Upper lobe of left lung (tissue), 6 donors: ENCODE results near the gene GCNT3. TPM values are rescaled to one million over a fixed set of nuclear protein-coding genes. Genes with fewer than 3 reads are reported as not detected.

Experiments
- ATAC-seq, 2 donors: fragments of 200-7000 bp; cut with Tn5 transposase; one replicate each; pipeline ENCODE4 v1.9.1; 2022; ENCODE audit warnings: mild to moderate bottlenecking in 2 of 2, moderate library complexity in 2 of 2; ENCODE audit not compliant: low FRiP score in 2 of 2
- DNase-seq, 2 donors: peaks; one replicate each; pipeline ENCODE4 v3.0.0-alpha.2; 2019 to 2020
- H3K27ac ChIP-seq, 4 donors: fragments of 200-600 bp; sonication (generic); one replicate each; pipeline ENCODE4 v1.5.1; 2016 to 2019
- H3K27me3 ChIP-seq, 4 donors: fragments of 200-600 bp; sonication (generic); one replicate each; pipeline ENCODE4 v1.5.1; 2017 to 2019
- H3K36me3 ChIP-seq, 4 donors: fragments of 200-600 bp; sonication (generic); one replicate each; pipeline ENCODE4 v1.5.1; 2016 to 2019
- H3K4me1 ChIP-seq, 4 donors: fragments of 200-600 bp; sonication (generic); one replicate each; pipeline ENCODE4 v1.5.1; 2018 to 2019
- H3K4me3 ChIP-seq, 4 donors: fragments of 200-600 bp; sonication (generic); one replicate each; pipeline ENCODE4 v1.5.1; 2017 to 2019; ENCODE audit warnings: mild to moderate bottlenecking in 2 of 4, moderate library complexity in 1 of 4
- H3K9me3 ChIP-seq, 4 donors: fragments of 200-600 bp; sonication (generic); one replicate each; pipeline ENCODE4 v1.5.1; 2018 to 2019
- EP300 ChIP-seq, 4 donors: sonication (generic); formaldehyde crosslinking; IDR thresholded peaks; one replicate each; pipeline ENCODE4 v1.5.1; 2017; ENCODE audit warnings: antibody characterized with exemption in 4 of 4, control low read depth in 2 of 4
- POLR2A ChIP-seq, 4 donors: fragments of 450-650 bp; IDR thresholded peaks; one replicate each; pipeline ENCODE4 v1.5.1; 2016 to 2017; ENCODE audit warnings: antibody characterized with exemption in 4 of 4, mild to moderate bottlenecking in 2 of 4
- POLR2AphosphoS5 ChIP-seq, 2 donors: sonication (generic); formaldehyde crosslinking; IDR thresholded peaks; one replicate each; pipeline ENCODE4 v1.5.1; 2017; ENCODE audit warnings: antibody characterized with exemption in 2 of 2
- WGBS, 2 donors: methylation state at CpG; one replicate each; pipeline ENCODE4 v1.1.5; 2017 to 2018; 5-methylcytosine and 5-hydroxymethylcytosine counted together
- total RNA-seq, 6 donors: library from RNA; depleted of rRNA in 4 of 6; stranded (reverse); fragments of >200 nt in 4 of 6; gene quantifications; one replicate each; pipeline versions ENCODE4 v1.1.0 to v1.2.1, GENCODE V29; 2016 to 2021
- TF ChIP-seq, protein P1 (sequence below), 6 experiments: fragments of 450-650 bp in 4 of 6; fragments of 200-600 bp in 2 of 6; sonication (generic) in 2 of 6; IDR thresholded peaks; one replicate each; pipeline ENCODE4 v1.5.1; 2016 to 2019; ENCODE audit warnings: antibody characterized with exemption in 6 of 6
- donor health status: DM: no; HTN: no; CAD: no; lungs with moderate emphysema.
- donor health status: DM: no; HTN: yes; CAD: no; lungs with severe emphysema.

Gene GCNT3
- total RNA-seq, 6 donors from 2014 or later, result 0.30 to 5.7 (median 1.6) TPM; not detected in 2

DNA sequence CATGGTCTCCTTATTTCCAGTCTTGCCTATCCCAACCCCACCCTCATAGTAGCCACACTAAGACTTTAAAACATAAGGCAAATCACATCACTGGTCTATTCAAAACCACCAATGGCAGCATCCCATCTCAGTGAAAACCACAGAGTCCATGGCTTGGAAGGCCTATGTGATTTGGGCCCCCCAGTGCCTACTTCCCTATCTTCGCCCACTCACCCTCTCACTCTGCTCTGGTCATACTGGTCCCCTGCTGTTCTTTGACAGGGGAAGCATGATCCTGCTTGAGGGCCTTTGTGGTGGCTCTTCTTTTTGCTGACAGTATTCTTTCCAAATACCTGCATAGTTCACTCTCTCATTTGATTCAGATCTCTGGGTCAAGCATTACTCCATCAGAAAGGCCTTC is 42.5 kb downstream of the GCNT3 start:
- 88 to 100% methylated on average over 1 of the region's 1 CpG for WGBS, 2 donors
- no peak for DNase-seq
- Histone ChIP-seq H3K9me3 (no peaks in the 10 kb centered on the region), H3K27me3 (no peaks in the 10 kb centered on the region), H3K27ac (no peak overlapping the region), H3K4me3 (no peak overlapping the region), H3K4me1 (peaks cover 18 to 27% (median 22%) of the 10 kb centered on the region in 4 donors), H3K36me3 (peaks cover 5 to 33% (median 12%) of the 10 kb centered on the region in 4 donors)
- TF ChIP-seq POLR2A (IDR thresholded peaks at IDR 0.05) (no peak), POLR2AphosphoS5 (IDR thresholded peaks at IDR 0.05) (no peak), EP300 (IDR thresholded peaks at IDR 0.05) (no peak)
- TF ChIP-seq, protein P1, sequence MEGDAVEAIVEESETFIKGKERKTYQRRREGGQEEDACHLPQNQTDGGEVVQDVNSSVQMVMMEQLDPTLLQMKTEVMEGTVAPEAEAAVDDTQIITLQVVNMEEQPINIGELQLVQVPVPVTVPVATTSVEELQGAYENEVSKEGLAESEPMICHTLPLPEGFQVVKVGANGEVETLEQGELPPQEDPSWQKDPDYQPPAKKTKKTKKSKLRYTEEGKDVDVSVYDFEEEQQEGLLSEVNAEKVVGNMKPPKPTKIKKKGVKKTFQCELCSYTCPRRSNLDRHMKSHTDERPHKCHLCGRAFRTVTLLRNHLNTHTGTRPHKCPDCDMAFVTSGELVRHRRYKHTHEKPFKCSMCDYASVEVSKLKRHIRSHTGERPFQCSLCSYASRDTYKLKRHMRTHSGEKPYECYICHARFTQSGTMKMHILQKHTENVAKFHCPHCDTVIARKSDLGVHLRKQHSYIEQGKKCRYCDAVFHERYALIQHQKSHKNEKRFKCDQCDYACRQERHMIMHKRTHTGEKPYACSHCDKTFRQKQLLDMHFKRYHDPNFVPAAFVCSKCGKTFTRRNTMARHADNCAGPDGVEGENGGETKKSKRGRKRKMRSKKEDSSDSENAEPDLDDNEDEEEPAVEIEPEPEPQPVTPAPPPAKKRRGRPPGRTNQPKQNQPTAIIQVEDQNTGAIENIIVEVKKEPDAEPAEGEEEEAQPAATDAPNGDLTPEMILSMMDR (IDR thresholded peaks at IDR 0.05), result no peak
- ATAC-seq, result no peak

DNA sequence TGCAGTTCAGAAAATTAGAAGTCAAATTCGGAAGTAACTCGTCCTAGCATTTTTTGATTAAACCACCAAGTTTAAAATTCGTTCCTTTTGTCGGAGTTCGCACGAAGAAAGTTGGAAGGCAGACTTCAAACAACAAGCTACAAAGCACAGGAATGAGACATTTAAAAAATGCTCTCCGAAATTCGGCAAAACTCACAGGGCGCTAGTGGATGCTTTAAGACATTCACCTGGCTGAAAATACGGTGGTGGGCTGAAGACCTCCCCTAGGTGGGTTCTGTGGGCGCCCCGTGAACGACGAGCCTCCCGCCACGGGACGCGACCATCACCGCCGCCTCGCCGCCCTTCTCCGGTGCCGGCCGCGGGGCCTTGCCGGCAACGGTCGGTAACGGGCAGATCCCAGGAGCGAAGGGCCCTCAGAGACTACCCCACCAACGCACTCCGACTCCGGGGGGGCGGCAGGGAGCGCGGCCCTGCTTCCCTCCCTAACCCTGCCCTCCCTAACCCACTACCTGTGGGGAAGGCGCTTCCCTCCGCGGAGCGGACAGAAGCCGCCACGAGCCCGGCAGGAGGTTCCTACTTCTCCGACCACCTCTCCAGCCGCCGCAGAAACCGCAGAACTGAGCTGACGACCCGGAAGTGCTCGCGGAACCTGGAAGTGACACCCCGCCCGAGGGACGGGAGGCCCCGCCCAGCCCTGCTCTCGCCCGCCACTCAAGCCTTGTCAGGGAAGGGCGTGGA is 45.5 kb downstream of the GCNT3 start, which contains the start of gene GTF2A2:
Gene GTF2A2, minus strand, starts transcription at position 619 of the 738 bp plus-strand sequence. CDS start 5,238 bp downstream, outside the sequence.
- H3K27me3 ChIP-seq, result no peaks in the 10 kb centered on the region
- peaks cover 18 to 27% (median 20%) of the 10 kb centered on the region in 4 donors for H3K4me1 ChIP-seq
- peak; percentile 96 to 98 for DNase-seq
- peak within 1 kb of the TSS; percentile 87 to 99 (median 94) for H3K4me3 ChIP-seq
- TF ChIP-seq, protein P1 (IDR thresholded peaks at IDR 0.05), result peak in 1 of 6 experiments; percentile 21
- TF ChIP-seq EP300 (IDR thresholded peaks at IDR 0.05) (no peak), POLR2AphosphoS5 (IDR thresholded peaks at IDR 0.05) (peak; percentile 82 to 89), POLR2A (IDR thresholded peaks at IDR 0.05) (peak in 3 of 4 donors; percentile 68 to 83 (median 71))
- H3K9me3 ChIP-seq, result no peaks in the 10 kb centered on the region
- peak within 1 kb of the TSS; percentile 82 to 91 (median 90) for H3K27ac ChIP-seq
- WGBS, 2 donors, result 0 to 1% methylated on average over 22 to 55 of the region's 59 CpGs
- H3K36me3 ChIP-seq, result peaks cover under 1 to 17% (median 8%) of the 10 kb centered on the region in 4 donors
- peak; percentile 100 for ATAC-seq

DNA sequence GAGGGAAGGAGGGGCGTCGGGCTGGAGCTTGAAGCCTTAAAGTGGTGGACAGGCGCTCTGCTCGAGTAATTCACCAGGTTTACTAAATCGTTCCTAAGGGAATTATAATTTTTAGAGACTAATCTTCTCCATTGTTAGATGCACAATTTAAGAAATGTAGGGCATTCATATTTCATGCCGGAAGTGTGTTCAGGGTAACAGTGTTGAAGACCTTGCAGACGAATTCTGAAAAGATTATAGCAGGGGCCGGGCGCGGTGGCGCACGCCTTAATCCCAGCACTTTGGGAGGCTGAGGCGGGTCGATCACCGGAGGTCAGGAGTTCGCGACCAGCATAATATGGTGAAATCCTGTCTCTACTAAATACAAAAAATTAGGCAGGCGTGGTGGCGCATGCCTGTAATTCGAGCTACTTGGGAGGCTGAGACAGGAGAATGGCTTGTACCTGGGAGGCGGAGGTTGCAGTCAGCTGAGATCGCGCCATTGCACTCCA is 46.1 kb downstream of the GCNT3 start:
- DNase-seq, result peak in 1 of 2 donors; percentile 85

DNA sequence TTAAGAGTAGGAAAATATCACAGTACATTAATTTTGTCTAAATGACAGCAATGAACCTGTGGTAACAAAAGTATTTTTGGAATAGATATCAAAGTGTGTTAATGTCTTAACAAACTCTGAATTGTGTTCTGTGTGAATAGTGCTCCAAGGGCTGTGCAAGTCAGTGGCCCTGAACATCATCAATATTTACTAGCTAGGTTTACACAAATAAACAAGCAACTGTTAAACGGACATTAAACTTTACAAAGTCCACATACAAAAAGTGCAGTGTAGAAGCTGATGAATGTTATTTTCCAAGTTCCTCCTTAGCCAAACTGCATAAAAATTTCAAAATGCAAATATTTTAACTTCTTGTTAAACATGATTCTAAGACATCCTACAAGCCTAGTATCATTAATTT is 47.8 kb downstream of the GCNT3 start:
- TF ChIP-seq, protein P1 (IDR thresholded peaks at IDR 0.05), result no peak
- DNase-seq, result no peak
- no peak overlapping the region for H3K4me3 ChIP-seq
- H3K4me1 ChIP-seq, result peaks cover 18 to 27% (median 20%) of the 10 kb centered on the region in 4 donors
- H3K9me3 ChIP-seq, result no peaks in the 10 kb centered on the region
- no peak for ATAC-seq
- 58 to 69% methylated on average over 1 of the region's 1 CpG for WGBS, 2 donors
- H3K27me3 ChIP-seq, result no peaks in the 10 kb centered on the region
- no peak overlapping the region for H3K27ac ChIP-seq
- peaks cover 10 to 36% (median 15%) of the 10 kb centered on the region in 4 donors for H3K36me3 ChIP-seq

More for the DNA sequence above, 46.1 kb downstream of the GCNT3 start:
- H3K4me1 ChIP-seq, result peaks cover 18 to 27% (median 20%) of the 10 kb centered on the region in 4 donors
- H3K27ac ChIP-seq, result peak overlapping the region; percentile 82 to 91 (median 90)
- no peaks in the 10 kb centered on the region for H3K9me3 ChIP-seq
- H3K4me3 ChIP-seq, result peak overlapping the region in 3 of 4 donors; percentile 87 to 99 (median 93)
- 36 to 45% methylated on average over 23 of the region's 23 CpGs for WGBS, 2 donors
- no peaks in the 10 kb centered on the region for H3K27me3 ChIP-seq
- peaks cover 2 to 21% (median 7%) of the 10 kb centered on the region in 4 donors for H3K36me3 ChIP-seq
- TF ChIP-seq, protein P1 (IDR thresholded peaks at IDR 0.05), result no peak
- TF ChIP-seq POLR2A (IDR thresholded peaks at IDR 0.05) (no peak), POLR2AphosphoS5 (IDR thresholded peaks at IDR 0.05) (no peak), EP300 (IDR thresholded peaks at IDR 0.05) (no peak)
- ATAC-seq, result peak in 1 of 2 donors; percentile 4
